HepG2 (cell line): ENCODE measurements around the gene SLC6A9. TPM values are rescaled to one million over a fixed set of nuclear protein-coding genes. Genes with fewer than 3 reads are reported as not detected.
A peak's percentile ranks its signal among the peaks of the same experiment; 100 is the strongest.

Experiments
- BCLAF1 ChIP-seq: fragments of 450-650 bp; IDR thresholded peaks from 2 replicates; pipeline ENCODE4 v1.6.1; 2017; ENCODE audit warnings: mild to moderate bottlenecking
- CBX1 ChIP-seq: IDR thresholded peaks from one replicate; pipeline ENCODE4 v1.6.1; 2016; ENCODE audit warnings: antibody characterized with exemption, low read depth
- GTF3A ChIP-seq: sonication (generic); formaldehyde crosslinking; conservative IDR thresholded peaks from 2 replicates; pipeline ENCODE4 v1.4.0; 2020; ENCODE audit warnings: mild to moderate bottlenecking, missing genetic modification reagents
- ISX ChIP-seq: sonication (generic); formaldehyde crosslinking; conservative IDR thresholded peaks from 2 replicates; pipeline ENCODE4 v1.5.0; 2020; ENCODE audit warnings: missing genetic modification reagents
- MATR3 ChIP-seq: sonication (generic); formaldehyde crosslinking; IDR thresholded peaks from 2 replicates; pipeline ENCODE4 v1.4.0; 2020; ENCODE audit warnings: missing genetic modification reagents
- MXI1 ChIP-seq: IDR thresholded peaks from 3 replicates; pipeline ENCODE4 v1.6.1; 2012; ENCODE audit warnings: low read depth, low read length, inconsistent platforms, borderline replicate concordance
- NFE2L1 ChIP-seq: sonication (generic); formaldehyde crosslinking; IDR thresholded peaks from 2 replicates; pipeline ENCODE4 v1.4.0; 2020; ENCODE audit warnings: missing genetic modification reagents, mild to moderate bottlenecking, borderline replicate concordance
- PLRG1 ChIP-seq: fragments of 450-650 bp; conservative IDR thresholded peaks from 2 replicates; pipeline ENCODE4 v1.6.1; 2016
- SAP130 ChIP-seq: IDR thresholded peaks from 2 replicates; pipeline ENCODE4 v1.6.1; 2016; ENCODE audit warnings: low read depth
- TBP ChIP-seq: sonication (generic); formaldehyde crosslinking; IDR thresholded peaks from 2 replicates; pipeline ENCODE4 v1.5.0; 2020; ENCODE audit warnings: missing genetic modification reagents
- ZNF124 ChIP-seq: sonication (generic); formaldehyde crosslinking; IDR thresholded peaks from 2 replicates; pipeline ENCODE4 v1.4.0; 2020; ENCODE audit warnings: missing genetic modification reagents
- ZNF143 ChIP-seq: sonication (generic); formaldehyde crosslinking; IDR thresholded peaks from 2 replicates; pipeline ENCODE4 v1.4.0; 2020; ENCODE audit warnings: missing genetic modification reagents
- ZNF234 ChIP-seq: sonication (generic); formaldehyde crosslinking; conservative IDR thresholded peaks from 2 replicates; pipeline ENCODE4 v1.5.1; 2020; ENCODE audit warnings: mild to moderate bottlenecking, missing genetic modification reagents
- ZNF292 ChIP-seq: sonication (generic); formaldehyde crosslinking; IDR thresholded peaks from 2 replicates; pipeline ENCODE4 v1.8.1; 2022; ENCODE audit warnings: mild to moderate bottlenecking, low read depth, missing genetic modification reagents, borderline replicate concordance
- ZNF484 ChIP-seq: sonication (generic); formaldehyde crosslinking; IDR thresholded peaks from 2 replicates; pipeline ENCODE4 v1.5.1; 2020; ENCODE audit warnings: mild to moderate bottlenecking, low read depth, missing genetic modification reagents, borderline replicate concordance
- ZNF510 ChIP-seq: sonication (generic); formaldehyde crosslinking; IDR thresholded peaks from 2 replicates; pipeline ENCODE4 v1.4.0; 2020; ENCODE audit warnings: low read depth, mild to moderate bottlenecking, missing genetic modification reagents
- ZNF563 ChIP-seq: sonication (generic); formaldehyde crosslinking; IDR thresholded peaks from 2 replicates; pipeline ENCODE4 v1.8.0; 2022; ENCODE audit warnings: mild to moderate bottlenecking, moderate library complexity, missing genetic modification reagents
- ZNF569 ChIP-seq: sonication (generic); formaldehyde crosslinking; IDR thresholded peaks from 2 replicates; pipeline ENCODE4 v1.5.0; 2020; ENCODE audit warnings: mild to moderate bottlenecking, missing genetic modification reagents, moderate library complexity, borderline replicate concordance
- ZNF580 ChIP-seq: IDR thresholded peaks from 2 replicates; pipeline ENCODE4 v1.6.1; 2016; ENCODE audit warnings: low read depth, borderline replicate concordance
- ZNF761 ChIP-seq: sonication (generic); formaldehyde crosslinking; conservative IDR thresholded peaks from 2 replicates; pipeline ENCODE4 v1.4.0; 2020; ENCODE audit warnings: mild to moderate bottlenecking, missing genetic modification reagents
- ZNF772 ChIP-seq: sonication (generic); formaldehyde crosslinking; IDR thresholded peaks from 2 replicates; pipeline ENCODE4 v1.5.0; 2020; ENCODE audit warnings: mild to moderate bottlenecking, missing genetic modification reagents
- ZNF83 ChIP-seq: sonication (generic); formaldehyde crosslinking; IDR thresholded peaks from 2 replicates; pipeline ENCODE4 v1.4.0; 2020; ENCODE audit warnings: missing genetic modification reagents, mild to moderate bottlenecking, borderline replicate concordance
- ZNF839 ChIP-seq: sonication (generic); formaldehyde crosslinking; IDR thresholded peaks from 2 replicates; pipeline ENCODE4 v1.4.0; 2020; ENCODE audit warnings: missing genetic modification reagents, mild to moderate bottlenecking, borderline replicate concordance
- ZNF879 ChIP-seq: sonication (generic); formaldehyde crosslinking; IDR thresholded peaks from 2 replicates; pipeline ENCODE4 v1.8.1; 2023; ENCODE audit warnings: missing genetic modification reagents
- ZSCAN25 ChIP-seq: sonication (generic); formaldehyde crosslinking; IDR thresholded peaks from 2 replicates; pipeline ENCODE4 v1.8.0; 2022; ENCODE audit warnings: mild to moderate bottlenecking, missing genetic modification reagents
- ZSCAN9 ChIP-seq: IDR thresholded peaks from 2 replicates; pipeline ENCODE4 v1.6.1; 2016; ENCODE audit warnings: borderline replicate concordance
- polyA plus RNA-seq, 8 experiments: library from polyadenylated mRNA; depleted of rRNA in 3 of 8; stranded (reverse) in 7 of 8; unstranded in 1 of 8; fragments of >200 nt; fragmentation: Illumina TruSeq in 4 of 8; extraction: Trizol in 4 of 8; gene quantifications; 2 replicates each; pipeline versions ENCODE4 v1.2.1 to v1.2.3, GENCODE V29; 2011 to 2016; ENCODE audit warnings: low read depth in 4 of 8, missing spikeins in 1 of 8, mixed read lengths in 1 of 8; ENCODE audit not compliant: insufficient read depth in 1 of 8
- total RNA-seq, 5 experiments: library from RNA; depleted of rRNA; stranded (reverse); fragments of >200 nt; fragmentation: Illumina TruSeq; extraction: Trizol; gene quantifications; 2 replicates each; pipeline ENCODE4 v1.2.3, GENCODE V29; 2016; ENCODE audit warnings: low read depth in 1 of 5
- TF ChIP-seq, protein P1 (sequence below), 2 experiments: sonication (generic) in 1 of 2; formaldehyde crosslinking in 1 of 2; IDR thresholded peaks; 2 replicates each; pipeline versions ENCODE4 v1.4.0 to v1.6.1; 2018 to 2020; ENCODE audit warnings: missing genetic modification reagents in 2 of 2, borderline replicate concordance in 1 of 2, low read depth in 1 of 2, mild to moderate bottlenecking in 1 of 2, missing biosample characterization in 1 of 2

The SLC6A9 gene
- total and polyA plus RNA-seq, 2 of the 13 experiments (the other 11 are each of a cell fraction or from before 2014, with no cell fraction given): 8.5 to 9.9 TPM

GRCh38 chr1:43979528-43980254 is 51.6 kb downstream of the SLC6A9 start (continued):
- TF ChIP-seq ZSCAN9 (CRISPR knock-in tag): 0 out of 2 replicates have a peak, but pooled peaks have one; percentile 27
- no peak for TF ChIP-seq MATR3 (CRISPR knock-in tag)
- TF ChIP-seq ZNF569 (CRISPR knock-in tag): no peak
- no peak for TF ChIP-seq BCLAF1
- TF ChIP-seq ZNF292 (CRISPR knock-in tag): no peak
- no peak for TF ChIP-seq CBX1
- no peak for TF ChIP-seq ZNF580 (CRISPR knock-in tag)
- TF ChIP-seq ISX (CRISPR knock-in tag): no peak
- TF ChIP-seq ZNF143: peak; percentile 35; the same call in 1 of the 2 replicates
- TF ChIP-seq ZSCAN25 (CRISPR knock-in tag): peak; percentile 87; the same call in 1 of the 2 replicates
- TF ChIP-seq ZNF510 (CRISPR knock-in tag): 0 out of 2 replicates have a peak, but pooled peaks have one; percentile 77
- no peak for TF ChIP-seq ZNF124
- peak; percentile 73; the same call in 1 of the 2 replicates for TF ChIP-seq ZNF772 (CRISPR knock-in tag)
- TF ChIP-seq, protein P1, sequence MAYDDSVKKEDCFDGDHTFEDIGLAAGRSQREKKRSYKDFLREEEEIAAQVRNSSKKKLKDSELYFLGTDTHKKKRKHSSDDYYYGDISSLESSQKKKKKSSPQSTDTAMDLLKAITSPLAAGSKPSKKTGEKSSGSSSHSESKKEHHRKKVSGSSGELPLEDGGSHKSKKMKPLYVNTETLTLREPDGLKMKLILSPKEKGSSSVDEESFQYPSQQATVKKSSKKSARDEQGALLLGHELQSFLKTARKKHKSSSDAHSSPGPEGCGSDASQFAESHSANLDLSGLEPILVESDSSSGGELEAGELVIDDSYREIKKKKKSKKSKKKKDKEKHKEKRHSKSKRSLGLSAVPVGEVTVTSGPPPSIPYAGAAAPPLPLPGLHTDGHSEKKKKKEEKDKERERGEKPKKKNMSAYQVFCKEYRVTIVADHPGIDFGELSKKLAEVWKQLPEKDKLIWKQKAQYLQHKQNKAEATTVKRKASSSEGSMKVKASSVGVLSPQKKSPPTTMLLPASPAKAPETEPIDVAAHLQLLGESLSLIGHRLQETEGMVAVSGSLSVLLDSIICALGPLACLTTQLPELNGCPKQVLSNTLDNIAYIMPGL (CRISPR knock-in tag; IDR thresholded peaks at IDR 0.05; ENCODE audit: borderline replicate concordance in 1 of 2, low read depth in 1 of 2): peak in 1 of 2 experiments; percentile 55; a peak in 1 of 4 replicates
- no peak for TF ChIP-seq ZNF879
- no peak for TF ChIP-seq PLRG1
- 0 out of 2 replicates have a peak, but pooled peaks have one; percentile 26 for TF ChIP-seq ZNF83
- TF ChIP-seq MXI1: peak; percentile 68; the same call in 1 of the 3 replicates
- 0 out of 2 replicates have a peak, but pooled peaks have one; percentile 74 for TF ChIP-seq ZNF484 (CRISPR knock-in tag)
- TF ChIP-seq TBP (CRISPR knock-in tag): no peak
- no peak for TF ChIP-seq NFE2L1 (CRISPR knock-in tag)
- 0 out of 2 replicates have a peak, but pooled peaks have one; percentile 62 for TF ChIP-seq GTF3A (CRISPR knock-in tag)
- TF ChIP-seq SAP130 (CRISPR knock-in tag): peak; percentile 83
- peak; percentile 76; the same call in 1 of the 2 replicates for TF ChIP-seq ZNF761 (CRISPR knock-in tag)
- no peak for TF ChIP-seq ZNF563
- TF ChIP-seq ZNF234 (CRISPR knock-in tag): no peak; the same call in 1 of the 2 replicates
- TF ChIP-seq ZNF839 (CRISPR knock-in tag): peak; percentile 67; the same call in 1 of the 2 replicates
